GM12891 (cell line): Measurements from ENCODE around the gene KRTAP20-4.

Source experiments
- POLR2A ChIP-seq: IDR thresholded peaks from 2 replicates; pipeline ENCODE4 v1.6.1; 2011; ENCODE audit warnings: low read depth, low read length, control low read depth
- POLR2AphosphoS5 ChIP-seq: IDR thresholded peaks from 2 replicates; pipeline ENCODE4 v1.6.1; 2011; ENCODE audit warnings: low read depth, low read length, control low read depth

DNA sequence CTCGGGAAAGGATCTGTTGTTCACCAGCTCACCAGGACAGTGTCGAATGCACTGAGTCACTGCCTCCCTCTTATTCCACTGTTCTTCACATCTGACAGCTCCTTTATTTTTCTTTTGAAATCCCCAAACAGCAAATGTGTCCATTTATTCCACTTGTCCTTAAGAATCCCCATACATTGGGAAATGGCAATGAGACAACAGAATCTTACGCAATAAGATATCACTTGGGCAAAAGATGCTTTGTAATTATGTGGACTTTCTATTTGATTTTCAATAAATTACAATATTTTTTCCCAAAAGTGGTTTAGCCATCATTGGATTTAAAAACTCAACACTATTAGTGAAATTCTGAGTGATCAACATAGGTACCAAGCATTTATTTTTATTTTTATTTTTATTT, 18.3 kb downstream of the KRTAP20-4 start:
- TF ChIP-seq POLR2A (no peak), POLR2AphosphoS5 (no peak)
